ENCODE results near the gene FANCE.
"Not testable (repeated sequence)": the region's sequence is repeated elsewhere in the genome, so short reads cannot be mapped to it uniquely, and the experiment has no call there.

Gene FANCE

GRCh38 chr6:35505999-35506412 lies 53.9 kb downstream of the FANCE start:
- Mint-ChIP-seq H3K27ac (ENCODE audit: low read depth) (no peak overlapping the region), H3K36me3 (ENCODE audit: insufficient read depth) (no peaks in the 10 kb centered on the region), H3K9me3 (no peaks in the 10 kb centered on the region), H3K27me3 (peaks cover 23% of the 10 kb centered on the region), H3K4me3 (no peak overlapping the region), H3K4me1 (no peaks in the 10 kb centered on the region)
- DNase-seq (ENCODE audit: low spot score in 2 of 2) (no peak), ATAC-seq (replicated peaks; ENCODE audit: extremely low read depth, poor library complexity, severe bottlenecking) (no peak)

- Mint-ChIP-seq H3K36me3 (ENCODE audit: insufficient read depth) (no peaks in the 10 kb centered on the region), H3K27ac (ENCODE audit: low read depth) (no peak overlapping the region), H3K4me3 (no peak overlapping the region), H3K4me1 (no peaks in the 10 kb centered on the region), H3K9me3 (no peaks in the 10 kb centered on the region), H3K27me3 (peaks cover 23% of the 10 kb centered on the region)
- no peak for ATAC-seq (replicated peaks; ENCODE audit: extremely low read depth, poor library complexity, severe bottlenecking)
- no peak for DNase-seq (ENCODE audit: low spot score in 2 of 2)
Observed at GRCh38 chr6:35506536-35506935, 54.4 kb downstream of the FANCE start.

GRCh38 chr6:35507221-35507620 lies 55.1 kb downstream of the FANCE start:
- Mint-ChIP-seq H3K9me3 (no peaks in the 10 kb centered on the region), H3K27me3 (peaks cover 19% of the 10 kb centered on the region), H3K4me1 (no peaks in the 10 kb centered on the region), H3K36me3 (ENCODE audit: insufficient read depth) (no peaks in the 10 kb centered on the region), H3K27ac (ENCODE audit: low read depth) (no peak overlapping the region), H3K4me3 (no peak overlapping the region)
- ATAC-seq (replicated peaks; ENCODE audit: extremely low read depth, poor library complexity, severe bottlenecking) = no peak
- DNase-seq (ENCODE audit: low spot score in 2 of 2) = no peak

GRCh38 chr6:35508027-35508426 lies 55.9 kb downstream of the FANCE start:
- peaks cover 26% of the 10 kb centered on the region for H3K27me3 Mint-ChIP-seq
- H3K4me3 Mint-ChIP-seq = no peak overlapping the region
- H3K27ac Mint-ChIP-seq (ENCODE audit: low read depth) = no peak overlapping the region
- no peaks in the 10 kb centered on the region for H3K9me3 Mint-ChIP-seq
- no peaks in the 10 kb centered on the region for H3K4me1 Mint-ChIP-seq
- no peak for ATAC-seq (replicated peaks; ENCODE audit: extremely low read depth, poor library complexity, severe bottlenecking)
- H3K36me3 Mint-ChIP-seq (ENCODE audit: insufficient read depth) = no peaks in the 10 kb centered on the region
- no peak for DNase-seq (ENCODE audit: low spot score in 2 of 2)

GRCh38 chr6:35508542-35508941 lies 56.4 kb downstream of the FANCE start:
- no peak for ATAC-seq (replicated peaks; ENCODE audit: extremely low read depth, poor library complexity, severe bottlenecking)
- H3K27ac Mint-ChIP-seq (ENCODE audit: low read depth) = no peak overlapping the region
- H3K4me1 Mint-ChIP-seq = no peaks in the 10 kb centered on the region

GRCh38 chr6:35510916-35511561 lies 58.9 kb downstream of the FANCE start:
- Mint-ChIP-seq H3K36me3 (ENCODE audit: insufficient read depth) (no peaks in the 10 kb centered on the region), H3K4me1 (no peaks in the 10 kb centered on the region), H3K27me3 (peaks cover 28% of the 10 kb centered on the region), H3K4me3 (no peak overlapping the region), H3K9me3 (no peaks in the 10 kb centered on the region), H3K27ac (ENCODE audit: low read depth) (no peak overlapping the region)
- DNase-seq (ENCODE audit: low spot score in 2 of 2) (no peak), ATAC-seq (replicated peaks; ENCODE audit: extremely low read depth, poor library complexity, severe bottlenecking) (no peak)

More at GRCh38 chr6:35508542-35508941, 56.4 kb downstream of the FANCE start:
- H3K9me3 Mint-ChIP-seq = no peaks in the 10 kb centered on the region
- H3K36me3 Mint-ChIP-seq (ENCODE audit: insufficient read depth) = no peaks in the 10 kb centered on the region
- H3K4me3 Mint-ChIP-seq = no peak overlapping the region
- DNase-seq (ENCODE audit: low spot score in 2 of 2) = no peak
- H3K27me3 Mint-ChIP-seq = peaks cover 28% of the 10 kb centered on the region

GRCh38 chr6:35511562-35511941 lies 59.4 kb downstream of the FANCE start:
- no peak overlapping the region for H3K27ac Mint-ChIP-seq (ENCODE audit: low read depth)
- no peaks in the 10 kb centered on the region for H3K4me1 Mint-ChIP-seq
- H3K4me3 Mint-ChIP-seq = no peak overlapping the region
- DNase-seq (ENCODE audit: low spot score in 2 of 2) (no peak), ATAC-seq (replicated peaks; ENCODE audit: extremely low read depth, poor library complexity, severe bottlenecking) (no peak)
- peaks cover 28% of the 10 kb centered on the region for H3K27me3 Mint-ChIP-seq
- no peaks in the 10 kb centered on the region for H3K36me3 Mint-ChIP-seq (ENCODE audit: insufficient read depth)
- H3K9me3 Mint-ChIP-seq = no peaks in the 10 kb centered on the region

- Mint-ChIP-seq H3K27me3 (peaks cover 28% of the 10 kb centered on the region), H3K9me3 (no peaks in the 10 kb centered on the region), H3K4me3 (no peak overlapping the region), H3K27ac (ENCODE audit: low read depth) (no peak overlapping the region), H3K36me3 (ENCODE audit: insufficient read depth) (no peaks in the 10 kb centered on the region), H3K4me1 (no peaks in the 10 kb centered on the region)
- no peak for DNase-seq (ENCODE audit: low spot score in 2 of 2)
- no peak for ATAC-seq (replicated peaks; ENCODE audit: extremely low read depth, poor library complexity, severe bottlenecking)
Observed at GRCh38 chr6:35512006-35512405, 59.9 kb downstream of the FANCE start.

- Mint-ChIP-seq H3K27ac (ENCODE audit: low read depth) (no peak within 1 kb of the TSS), H3K9me3 (no peaks in the 10 kb centered on the region), H3K4me1 (no peaks in the 10 kb centered on the region), H3K36me3 (ENCODE audit: insufficient read depth) (no peaks in the 10 kb centered on the region), H3K27me3 (peaks cover 28% of the 10 kb centered on the region), H3K4me3 (no peak within 1 kb of the TSS)
- DNase-seq (ENCODE audit: low spot score in 2 of 2) = no peak
- ATAC-seq (replicated peaks; ENCODE audit: extremely low read depth, poor library complexity, severe bottlenecking) = no peak
Observed at GRCh38 chr6:35512740-35513139, 60.6 kb downstream of the FANCE start, which contains the start of gene TULP1. TSS of gene TULP1 (minus strand) at chr6:35512896. CDS start at chr6:35512858, 38 bp downstream.

- H3K4me3 Mint-ChIP-seq = no peak overlapping the region
- no peak overlapping the region for H3K27ac Mint-ChIP-seq (ENCODE audit: low read depth)
- H3K27me3 Mint-ChIP-seq = peaks cover 28% of the 10 kb centered on the region
- no peaks in the 10 kb centered on the region for H3K36me3 Mint-ChIP-seq (ENCODE audit: insufficient read depth)
- no peaks in the 10 kb centered on the region for H3K4me1 Mint-ChIP-seq
- H3K9me3 Mint-ChIP-seq = no peaks in the 10 kb centered on the region
- ATAC-seq (replicated peaks; ENCODE audit: extremely low read depth, poor library complexity, severe bottlenecking) = no peak
- no peak for DNase-seq (ENCODE audit: low spot score in 2 of 2)
Observed at GRCh38 chr6:35514587-35514986, 62.4 kb downstream of the FANCE start.

GRCh38 chr6:35515939-35516338 lies 63.8 kb downstream of the FANCE start:
- DNase-seq (ENCODE audit: low spot score in 2 of 2); H3K4me1 Mint-ChIP-seq; H3K9me3 Mint-ChIP-seq; H3K36me3 Mint-ChIP-seq (ENCODE audit: insufficient read depth); H3K27ac Mint-ChIP-seq (ENCODE audit: low read depth); ATAC-seq (replicated peaks; ENCODE audit: extremely low read depth, poor library complexity, severe bottlenecking); H3K4me3 Mint-ChIP-seq: not testable (repeated sequence)
- H3K27me3 Mint-ChIP-seq = peaks cover 19% of the 10 kb centered on the region

Measured in central memory CD8-positive, alpha-beta T cell (primary cell).